Right lobe of liver (tissue), 6 donors: ENCODE results near the gene HOXB5. TPM values are rescaled to one million over a fixed set of nuclear protein-coding genes. Genes with fewer than 3 reads are reported as not detected.

ENCODE experiments used
- ATAC-seq, 4 donors: fragments of 200-7000 bp; cut with Tn5 transposase; one replicate each; pipeline ENCODE4 v1.9.1; 2020; ENCODE audit warnings: mild to moderate bottlenecking in 4 of 4, moderate library complexity in 4 of 4
- DNase-seq, 3 donors: peaks; one replicate each; pipeline ENCODE4 v3.0.0-alpha.2; 2020
- H3K27ac ChIP-seq, 3 donors: fragments of 200-600 bp; one replicate each; pipeline ENCODE4 v1.8.0; 2022
- H3K27me3 ChIP-seq, 2 donors: fragments of 200-600 bp; one replicate each; pipeline ENCODE4 v1.8.0; 2022
- H3K36me3 ChIP-seq, 4 donors: fragments of 200-600 bp; sonication (generic) in 1 of 4; one replicate each; pipeline versions ENCODE4 v1.5.1 to v1.8.0; 2017 to 2022; ENCODE audit warnings: control low read depth in 1 of 4
- H3K4me1 ChIP-seq, 4 donors: fragments of 200-600 bp; sonication (generic) in 1 of 4; one replicate each; pipeline versions ENCODE4 v1.5.1 to v1.8.0; 2017 to 2022; ENCODE audit warnings: control low read depth in 1 of 4
- H3K4me3 ChIP-seq, 3 donors: fragments of 200-600 bp; one replicate each; pipeline ENCODE4 v1.8.0; 2022
- H3K9me3 ChIP-seq, 4 donors: fragments of 200-600 bp; sonication (generic) in 1 of 4; one replicate each; pipeline versions ENCODE4 v1.5.1 to v1.8.0; 2017 to 2022; ENCODE audit warnings: control low read depth in 1 of 4
- POLR2A ChIP-seq: fragments of 450-650 bp; IDR thresholded peaks from one replicate; pipeline ENCODE4 v1.6.1; 2017; ENCODE audit warnings: antibody characterized with exemption, mild to moderate bottlenecking
- WGBS: methylation state at CpG from one replicate; pipeline ENCODE4 v1.1.6; 2018; ENCODE audit warnings: low coverage, low lambda C conversion rate; ENCODE audit not compliant: insufficient coverage; ENCODE audit errors: missing lambda C conversion rate; 5-methylcytosine and 5-hydroxymethylcytosine counted together
- intact Hi-C, 2 donors: fragments of 100-400 bp; cut with DNase I; formaldehyde crosslinking; loops; one replicate each; pipeline versions ENCODE4 v1.11.2 to v1.14.1; 2022
- total RNA-seq, 6 experiments: library from RNA; depleted of rRNA in 2 of 6; stranded (reverse); fragments of >200 nt in 2 of 6; fragmentation: NEBNext Ultra II Directional in 3 of 6; extraction: Animal tissue kit (Norgen Biotek cat#: 25700) in 3 of 6; gene quantifications; one replicate each; pipeline versions ENCODE4 v1.1.0 to v1.2.4, GENCODE V29; 2016 to 2023
- TF ChIP-seq, protein P1 (sequence below), 4 donors: fragments of 200-600 bp in 3 of 4; fragments of 450-650 bp in 1 of 4; IDR thresholded peaks; one replicate each; pipeline versions ENCODE4 v1.5.1 to v1.8.0; 2016 to 2022; ENCODE audit warnings: antibody characterized with exemption in 4 of 4, mild to moderate bottlenecking in 2 of 4
- donor health status: DM: no; HTN: yes; CAD: no.
- donor health status: DM: no; HTN: no; CAD: no.
- donor health status: DM: no; HTN: no; CAD: no.
- donor health status: DM: no; HTN: yes; CAD: no.
- donor health status: DM: no; HTN: yes; CAD: no.

The HOXB5 gene
- total RNA-seq, 6 experiments from 2014 or later, result 0.11 to 0.29 (median 0.19) TPM; not detected in 1

- intact Hi-C loops, result no loop called here
- Histone ChIP-seq H3K27ac (no peak overlapping the region), H3K36me3 (no peaks in the 10 kb centered on the region), H3K9me3 (no peaks in the 10 kb centered on the region), H3K4me3 (no peak overlapping the region), H3K4me1 (no peaks in the 10 kb centered on the region), H3K27me3 (peaks cover 15 to 55% of the 10 kb centered on the region in 2 donors)
- no peak for TF ChIP-seq POLR2A
- TF ChIP-seq, protein P1, sequence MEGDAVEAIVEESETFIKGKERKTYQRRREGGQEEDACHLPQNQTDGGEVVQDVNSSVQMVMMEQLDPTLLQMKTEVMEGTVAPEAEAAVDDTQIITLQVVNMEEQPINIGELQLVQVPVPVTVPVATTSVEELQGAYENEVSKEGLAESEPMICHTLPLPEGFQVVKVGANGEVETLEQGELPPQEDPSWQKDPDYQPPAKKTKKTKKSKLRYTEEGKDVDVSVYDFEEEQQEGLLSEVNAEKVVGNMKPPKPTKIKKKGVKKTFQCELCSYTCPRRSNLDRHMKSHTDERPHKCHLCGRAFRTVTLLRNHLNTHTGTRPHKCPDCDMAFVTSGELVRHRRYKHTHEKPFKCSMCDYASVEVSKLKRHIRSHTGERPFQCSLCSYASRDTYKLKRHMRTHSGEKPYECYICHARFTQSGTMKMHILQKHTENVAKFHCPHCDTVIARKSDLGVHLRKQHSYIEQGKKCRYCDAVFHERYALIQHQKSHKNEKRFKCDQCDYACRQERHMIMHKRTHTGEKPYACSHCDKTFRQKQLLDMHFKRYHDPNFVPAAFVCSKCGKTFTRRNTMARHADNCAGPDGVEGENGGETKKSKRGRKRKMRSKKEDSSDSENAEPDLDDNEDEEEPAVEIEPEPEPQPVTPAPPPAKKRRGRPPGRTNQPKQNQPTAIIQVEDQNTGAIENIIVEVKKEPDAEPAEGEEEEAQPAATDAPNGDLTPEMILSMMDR (IDR thresholded peaks at IDR 0.05), result no peak
- DNase-seq (no peak), ATAC-seq (no peak)
- 25% methylated on average over 1 of the region's 1 CpG for WGBS
These were observed 47.2 kb upstream of the HOXB5 start for GRCh38 chr17:48640858-48641180.

DNA sequence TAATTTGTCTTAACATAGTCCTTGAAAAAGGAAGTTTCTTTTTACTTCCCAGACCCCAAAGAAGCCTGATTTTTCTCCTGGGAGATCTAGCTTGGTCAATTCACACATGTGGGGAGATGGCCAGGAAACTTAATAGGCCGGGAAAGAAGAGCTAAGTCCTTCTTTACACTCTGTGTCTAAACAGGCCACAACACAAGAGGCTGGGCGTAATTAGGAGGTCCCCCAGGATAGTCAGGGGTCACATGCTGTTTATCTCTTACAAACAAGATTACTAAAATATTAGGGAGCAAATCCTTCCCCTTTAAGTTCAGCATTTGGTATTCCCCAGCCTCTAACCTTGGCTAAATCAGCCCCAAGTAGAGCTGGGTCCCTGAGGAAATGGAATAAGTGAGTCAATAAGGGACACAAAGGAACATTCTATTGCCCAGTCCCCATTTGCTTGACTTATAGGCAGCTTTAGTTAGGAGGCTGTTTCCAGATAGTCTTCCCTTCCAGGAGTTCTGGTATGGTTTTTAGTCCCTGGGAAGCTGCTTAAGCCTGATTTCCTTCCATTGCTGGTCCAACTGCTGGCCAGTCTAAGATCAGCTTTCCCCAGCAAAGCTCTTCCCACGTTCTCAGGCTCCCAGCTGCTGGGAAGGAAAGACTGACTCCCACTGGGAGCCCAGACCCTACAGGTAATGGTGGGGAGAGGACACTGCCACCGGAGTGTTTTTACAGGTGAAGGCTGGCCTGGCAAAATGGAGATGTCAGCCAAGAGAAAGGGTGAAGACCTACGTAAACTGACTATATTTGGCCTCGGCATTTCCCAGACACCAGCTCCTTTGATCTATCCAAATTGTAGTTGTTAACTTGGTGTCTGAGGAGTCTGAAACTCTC lies 46.6 kb upstream of the HOXB5 start:
- TF ChIP-seq, protein P1 (IDR thresholded peaks at IDR 0.05), result no peak
- no peak for TF ChIP-seq POLR2A
- Histone ChIP-seq H3K4me3 (no peak overlapping the region), H3K27me3 (peaks cover 11 to 55% of the 10 kb centered on the region in 2 donors), H3K36me3 (no peaks in the 10 kb centered on the region), H3K27ac (no peak overlapping the region), H3K4me1 (no peaks in the 10 kb centered on the region), H3K9me3 (no peaks in the 10 kb centered on the region)
- ATAC-seq (no peak), DNase-seq (no peak)
- intact Hi-C loops, result no loop called here
- 27% methylated on average over 6 of the region's 6 CpGs for WGBS

DNA sequence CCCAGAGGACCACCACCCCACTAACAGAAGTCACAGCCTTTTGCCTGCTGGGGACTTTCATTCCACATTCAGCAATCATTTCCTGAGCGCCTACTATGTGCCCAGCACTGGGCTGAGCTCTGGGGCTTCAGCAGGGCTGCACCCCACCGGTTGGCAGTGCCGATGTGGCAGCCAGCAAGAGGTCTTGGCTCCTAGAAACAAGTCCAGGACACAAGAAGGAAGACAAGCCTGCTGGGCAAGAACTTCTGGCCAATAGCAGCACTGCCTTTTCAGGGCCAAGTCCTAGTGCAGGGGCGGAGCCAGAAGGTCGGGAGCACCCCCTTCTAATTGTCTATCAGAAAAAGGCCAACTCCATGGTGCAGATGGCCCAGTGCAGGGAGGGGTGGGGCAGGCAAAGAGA lies 45.6 kb upstream of the HOXB5 start:
- Histone ChIP-seq H3K27ac (no peak overlapping the region), H3K4me1 (no peaks in the 10 kb centered on the region), H3K4me3 (no peak overlapping the region), H3K36me3 (no peaks in the 10 kb centered on the region), H3K27me3 (peaks cover 11 to 64% of the 10 kb centered on the region in 2 donors), H3K9me3 (no peaks in the 10 kb centered on the region)
- no peak for DNase-seq
- 34% methylated on average over 2 of the region's 5 CpGs for WGBS
- intact Hi-C loops, result no loop called here
- TF ChIP-seq, protein P1 (IDR thresholded peaks at IDR 0.05), result no peak
- TF ChIP-seq POLR2A, result no peak
- no peak for ATAC-seq

DNA sequence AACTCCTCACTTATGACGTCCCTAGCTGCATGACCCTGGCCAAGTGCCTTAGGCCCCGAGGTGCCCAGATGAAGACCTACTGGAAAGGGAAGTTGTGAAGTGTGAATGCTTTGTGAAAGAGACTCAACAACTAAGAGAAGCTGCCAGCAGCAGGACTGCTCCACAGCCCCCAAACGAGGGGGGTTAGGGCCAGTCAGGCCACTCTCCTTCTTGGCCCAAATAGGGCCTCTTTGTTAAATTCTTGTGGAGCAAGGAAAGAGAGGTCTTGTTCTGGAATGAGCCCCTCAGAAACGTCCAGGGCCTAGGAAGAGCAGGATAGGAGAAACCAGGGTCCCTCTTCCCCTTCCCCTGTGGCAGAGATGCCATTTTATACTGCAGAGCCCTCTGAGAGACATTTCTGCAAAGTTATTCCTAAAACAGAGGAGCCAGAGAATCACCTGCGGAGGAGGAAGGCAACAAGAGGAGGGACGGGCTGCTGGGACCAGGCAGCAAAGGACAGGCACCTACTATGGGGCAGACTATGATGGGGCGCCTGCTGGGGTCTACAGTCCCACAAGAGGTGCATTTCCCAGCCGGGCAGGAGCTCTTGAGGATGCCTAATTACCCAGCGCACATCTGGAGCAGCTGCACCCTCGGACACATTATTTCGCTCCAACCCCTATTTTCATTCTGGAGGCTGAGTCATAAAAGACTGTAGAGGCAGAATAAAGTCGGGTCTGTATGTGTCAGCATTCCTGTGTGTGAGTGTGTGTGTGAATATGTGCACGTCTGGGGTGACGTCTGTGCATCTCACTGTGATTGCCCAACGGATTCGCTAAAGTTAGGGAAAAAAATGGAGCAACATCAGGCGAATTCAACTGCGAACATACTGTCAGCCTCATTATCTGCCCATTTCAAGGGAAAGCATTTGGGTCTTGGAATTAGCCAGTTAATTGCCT lies 44.0 kb upstream of the HOXB5 start:
- peaks cover 18 to 64% of the 10 kb centered on the region in 2 donors for H3K27me3 ChIP-seq
- TF ChIP-seq, protein P1 (IDR thresholded peaks at IDR 0.05), result no peak
- TF ChIP-seq POLR2A, result no peak
- intact Hi-C loops, result no loop called here
- H3K27ac ChIP-seq, result no peak overlapping the region
- H3K9me3 ChIP-seq, result no peaks in the 10 kb centered on the region
- H3K4me1 ChIP-seq, result no peaks in the 10 kb centered on the region
- no peak for DNase-seq
- no peaks in the 10 kb centered on the region for H3K36me3 ChIP-seq
- ATAC-seq, result no peak
- H3K4me3 ChIP-seq, result no peak overlapping the region
- 29% methylated on average over 12 of the region's 18 CpGs for WGBS
